ENCODE data around the gene DBN1. TPM values are rescaled to one million over a fixed set of nuclear protein-coding genes. Genes with fewer than 3 reads are reported as not detected.

The DBN1 gene
- total RNA-seq, 1 donor from 2014 or later = 113 TPM

GRCh38 chr5:177465044-177465443 lies 8.4 kb downstream of the DBN1 start:
- no peaks in the 10 kb centered on the region for H3K27me3 ChIP-seq
- no peak overlapping the region for H3K4me3 Mint-ChIP-seq
- peaks cover 14% of the 10 kb centered on the region for H3K36me3 ChIP-seq
- peaks cover 10% of the 10 kb centered on the region for H3K27me3 Mint-ChIP-seq (ENCODE audit: insufficient read depth, low read depth)
- no peak overlapping the region for H3K4me2 ChIP-seq
- H3K9ac ChIP-seq = no peak overlapping the region
- no peak overlapping the region for H2AFZ ChIP-seq (replicated peaks)
- peaks cover 45% of the 10 kb centered on the region for H3K36me3 Mint-ChIP-seq
- H3K4me1 ChIP-seq = peaks cover 9% of the 10 kb centered on the region
- peaks cover 62% of the 10 kb centered on the region for H3K79me2 ChIP-seq (ENCODE audit: low read depth)
- H3K9me3 Mint-ChIP-seq = peaks cover 9% of the 10 kb centered on the region
- H3K27ac ChIP-seq = no peak overlapping the region
- TF ChIP-seq, protein P1, sequence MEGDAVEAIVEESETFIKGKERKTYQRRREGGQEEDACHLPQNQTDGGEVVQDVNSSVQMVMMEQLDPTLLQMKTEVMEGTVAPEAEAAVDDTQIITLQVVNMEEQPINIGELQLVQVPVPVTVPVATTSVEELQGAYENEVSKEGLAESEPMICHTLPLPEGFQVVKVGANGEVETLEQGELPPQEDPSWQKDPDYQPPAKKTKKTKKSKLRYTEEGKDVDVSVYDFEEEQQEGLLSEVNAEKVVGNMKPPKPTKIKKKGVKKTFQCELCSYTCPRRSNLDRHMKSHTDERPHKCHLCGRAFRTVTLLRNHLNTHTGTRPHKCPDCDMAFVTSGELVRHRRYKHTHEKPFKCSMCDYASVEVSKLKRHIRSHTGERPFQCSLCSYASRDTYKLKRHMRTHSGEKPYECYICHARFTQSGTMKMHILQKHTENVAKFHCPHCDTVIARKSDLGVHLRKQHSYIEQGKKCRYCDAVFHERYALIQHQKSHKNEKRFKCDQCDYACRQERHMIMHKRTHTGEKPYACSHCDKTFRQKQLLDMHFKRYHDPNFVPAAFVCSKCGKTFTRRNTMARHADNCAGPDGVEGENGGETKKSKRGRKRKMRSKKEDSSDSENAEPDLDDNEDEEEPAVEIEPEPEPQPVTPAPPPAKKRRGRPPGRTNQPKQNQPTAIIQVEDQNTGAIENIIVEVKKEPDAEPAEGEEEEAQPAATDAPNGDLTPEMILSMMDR (IDR thresholded peaks at IDR 0.05) = no peak
- no peak for TF ChIP-seq EZH2phosphoT487 (IDR thresholded peaks at IDR 0.05)
- TF ChIP-seq EZH2 (IDR thresholded peaks at IDR 0.05) = no peak
- peaks cover 73% of the 10 kb centered on the region for H3F3A ChIP-seq (ENCODE audit: low read depth)
- no peak overlapping the region for H3K4me3 ChIP-seq
- DNase-seq (ENCODE audit: low spot score) = no peak
- H3K4me1 Mint-ChIP-seq = peaks cover 25% of the 10 kb centered on the region
- peaks cover 48% of the 10 kb centered on the region for H4K20me1 ChIP-seq (ENCODE audit: low read depth)
- H3K27ac Mint-ChIP-seq = no peak overlapping the region
- no peaks in the 10 kb centered on the region for H3K9me3 ChIP-seq (ENCODE audit: low read depth)

DNA sequence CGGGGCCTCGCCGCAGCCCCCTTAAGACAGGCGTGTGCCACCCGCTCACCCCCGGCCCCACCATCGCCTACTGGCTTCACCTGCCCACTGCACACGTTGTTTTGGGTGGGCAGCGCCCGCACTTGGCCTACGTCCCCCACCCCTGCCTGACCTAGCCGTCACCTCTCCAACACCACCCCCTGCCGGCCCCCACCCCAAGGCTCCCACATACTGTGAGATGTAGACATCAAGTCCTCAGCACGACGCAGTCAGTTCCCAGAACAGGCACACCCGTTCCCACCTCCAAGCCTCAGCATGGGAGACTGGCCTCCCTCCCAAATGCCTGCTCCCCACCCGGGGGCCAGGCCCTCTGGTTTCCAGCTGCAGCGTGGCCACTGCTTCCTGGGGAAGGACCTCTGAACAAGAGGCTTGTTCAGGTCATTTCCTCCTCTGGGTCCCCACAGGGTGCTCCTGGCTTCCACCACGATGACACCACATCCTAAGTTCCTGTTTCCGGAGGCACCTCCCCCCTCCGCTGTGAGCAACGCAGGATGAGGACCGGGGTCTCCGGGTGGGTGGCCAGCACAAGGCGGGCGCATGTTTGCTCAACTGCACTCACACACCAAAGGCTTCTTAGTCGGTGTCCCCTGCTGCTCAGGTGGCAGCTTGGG lies 11.3 kb downstream of the DBN1 start:
- Mint-ChIP-seq H3K4me1 (peaks cover 20% of the 10 kb centered on the region), H3K27me3 (ENCODE audit: insufficient read depth, low read depth) (peaks cover 4% of the 10 kb centered on the region), H3K4me3 (no peak overlapping the region), H3K36me3 (peaks cover 39% of the 10 kb centered on the region), H3K27ac (no peak overlapping the region), H3K9me3 (peaks cover 9% of the 10 kb centered on the region)
- peaks cover 2% of the 10 kb centered on the region for H3K4me1 ChIP-seq
- H3K27ac ChIP-seq = no peak overlapping the region
- no peaks in the 10 kb centered on the region for H3K27me3 ChIP-seq
- peaks cover 38% of the 10 kb centered on the region for H3K79me2 ChIP-seq (ENCODE audit: low read depth)
- DNase-seq (ENCODE audit: low spot score) = no peak
- peaks cover 83% of the 10 kb centered on the region for H3F3A ChIP-seq (ENCODE audit: low read depth)
- H3K4me3 ChIP-seq = no peak overlapping the region
- peaks cover 49% of the 10 kb centered on the region for H4K20me1 ChIP-seq (ENCODE audit: low read depth)
- H2AFZ ChIP-seq (replicated peaks) = no peak overlapping the region
- H3K9ac ChIP-seq = no peak overlapping the region
- H3K4me2 ChIP-seq = no peak overlapping the region
- peaks cover 14% of the 10 kb centered on the region for H3K36me3 ChIP-seq
- TF ChIP-seq, protein P1 (IDR thresholded peaks at IDR 0.05) = no peak
- no peaks in the 10 kb centered on the region for H3K9me3 ChIP-seq (ENCODE audit: low read depth)

DNA sequence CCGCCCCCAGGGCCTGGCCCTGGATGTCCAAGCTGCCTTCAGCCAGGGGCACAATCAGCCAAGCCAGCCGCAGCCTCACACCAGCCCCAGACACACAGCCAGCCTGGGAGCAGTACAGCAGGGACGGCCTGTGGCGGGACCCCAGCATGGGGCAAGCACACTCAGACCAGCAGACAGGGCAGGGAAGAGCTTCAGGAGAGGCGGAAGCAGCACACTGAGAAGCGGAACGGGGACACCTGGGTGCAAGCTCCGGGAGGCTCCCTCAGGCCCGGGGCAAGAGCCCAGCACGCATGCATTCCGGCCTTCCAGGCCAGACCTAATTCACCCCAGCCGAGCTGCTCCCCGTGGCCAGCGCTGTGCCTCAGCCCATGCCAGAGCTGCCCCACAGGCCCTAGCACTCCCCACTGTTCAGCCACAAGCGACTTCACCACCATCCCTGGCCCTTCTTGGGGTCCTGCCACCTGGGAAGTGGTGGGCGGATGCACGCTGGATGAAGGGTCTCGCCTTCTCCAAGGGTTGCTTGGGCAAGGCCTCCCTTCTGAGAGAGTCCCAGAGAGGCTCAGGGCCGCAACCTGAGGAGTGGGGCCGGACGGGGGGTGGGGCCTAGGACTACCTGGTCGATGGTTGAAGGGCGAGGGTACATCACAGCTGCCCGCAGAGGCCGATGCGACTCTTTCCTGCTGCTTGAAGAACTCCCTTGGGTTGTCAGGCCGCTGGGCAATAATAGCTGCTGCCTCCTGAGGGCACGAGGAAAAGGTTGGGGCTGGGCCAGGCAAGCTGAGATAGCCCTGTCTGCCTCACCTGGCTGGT lies 13.4 kb downstream of the DBN1 start:
- Mint-ChIP-seq H3K27ac (no peak overlapping the region), H3K4me1 (peaks cover 29% of the 10 kb centered on the region), H3K4me3 (peak overlapping the region; percentile 53), H3K27me3 (ENCODE audit: insufficient read depth, low read depth) (peaks cover 4% of the 10 kb centered on the region), H3K9me3 (peaks cover under 1% of the 10 kb centered on the region), H3K36me3 (peaks cover 24% of the 10 kb centered on the region)
- Histone ChIP-seq H3K4me2 (no peak overlapping the region), H3K79me2 (ENCODE audit: low read depth) (peaks cover 29% of the 10 kb centered on the region), H4K20me1 (ENCODE audit: low read depth) (peaks cover 56% of the 10 kb centered on the region), H3K27me3 (no peaks in the 10 kb centered on the region), H3K9ac (no peak overlapping the region), H3K9me3 (ENCODE audit: low read depth) (no peaks in the 10 kb centered on the region), H3F3A (ENCODE audit: low read depth) (peaks cover 90% of the 10 kb centered on the region), H3K4me3 (no peak overlapping the region), H2AFZ (replicated peaks) (no peak overlapping the region), H3K4me1 (peaks cover 9% of the 10 kb centered on the region), H3K27ac (peak overlapping the region; percentile 44), H3K36me3 (peaks cover 7% of the 10 kb centered on the region)
- DNase-seq (ENCODE audit: low spot score) = no peak
- TF ChIP-seq EZH2phosphoT487 (IDR thresholded peaks at IDR 0.05) (no peak), EZH2 (IDR thresholded peaks at IDR 0.05) (no peak)
- TF ChIP-seq, protein P1 (IDR thresholded peaks at IDR 0.05) = no peak
